IPS-15b (cell line): ENCODE data around the gene FAM228A.

Experiments used
- H3K27me3 ChIP-seq: one replicate; pipeline ENCODE4 v1.6.1; 2013; ENCODE audit warnings: low read length; ENCODE audit not compliant: control insufficient read depth, insufficient read depth
- H3K36me3 ChIP-seq: one replicate; pipeline ENCODE4 v1.6.1; 2013; ENCODE audit warnings: low read length; ENCODE audit not compliant: control insufficient read depth, insufficient read depth
- H3K4me1 ChIP-seq: one replicate; pipeline ENCODE4 v1.6.1; 2013; ENCODE audit warnings: mild to moderate bottlenecking, low read length; ENCODE audit not compliant: control insufficient read depth, insufficient read depth
- H3K4me3 ChIP-seq: one replicate; pipeline ENCODE4 v1.5.1; 2013; ENCODE audit warnings: low read depth, low read length
- H3K9ac ChIP-seq: one replicate; pipeline ENCODE4 v1.6.1; 2013; ENCODE audit warnings: low read depth, mild to moderate bottlenecking, low read length
- H3K9me3 ChIP-seq: one replicate; pipeline ENCODE4 v1.6.1; 2013; ENCODE audit warnings: mild to moderate bottlenecking, low read length; ENCODE audit not compliant: control insufficient read depth, insufficient read depth

Gene FAM228A

DNA sequence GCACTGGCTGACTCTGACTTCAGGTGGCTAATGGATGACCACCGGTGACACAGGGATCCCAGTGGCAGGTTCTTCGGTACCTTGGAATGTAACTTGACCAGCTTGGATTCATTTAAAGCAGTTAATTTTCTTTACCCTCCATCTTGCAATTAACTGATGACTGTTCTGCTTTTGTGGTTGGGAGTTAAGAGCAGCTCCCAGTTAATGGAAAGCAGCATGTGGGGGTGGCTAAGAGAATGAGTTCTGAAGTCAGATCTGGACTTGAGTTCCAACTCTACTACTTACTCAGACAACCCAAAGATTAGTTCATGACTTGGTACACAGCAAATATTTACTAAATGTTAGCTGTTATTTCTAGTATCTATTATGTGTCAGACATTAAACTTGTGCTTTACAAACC is 58.5 kb downstream of the FAM228A start:
- no peak overlapping the region for H3K4me3 ChIP-seq
- no peak overlapping the region for H3K9ac ChIP-seq
- H3K36me3 ChIP-seq: no peaks in the 10 kb centered on the region
- H3K4me1 ChIP-seq: no peaks in the 10 kb centered on the region
- no peaks in the 10 kb centered on the region for H3K9me3 ChIP-seq
- no peaks in the 10 kb centered on the region for H3K27me3 ChIP-seq

- no peak overlapping the region for H3K9ac ChIP-seq
- no peaks in the 10 kb centered on the region for H3K9me3 ChIP-seq
- H3K36me3 ChIP-seq: no peaks in the 10 kb centered on the region
- H3K4me1 ChIP-seq: no peaks in the 10 kb centered on the region
- H3K4me3 ChIP-seq: no peak overlapping the region
- H3K27me3 ChIP-seq: no peaks in the 10 kb centered on the region
Measured at GRCh38 chr2:24237313-24237712, 62.5 kb downstream of the FAM228A start.

DNA sequence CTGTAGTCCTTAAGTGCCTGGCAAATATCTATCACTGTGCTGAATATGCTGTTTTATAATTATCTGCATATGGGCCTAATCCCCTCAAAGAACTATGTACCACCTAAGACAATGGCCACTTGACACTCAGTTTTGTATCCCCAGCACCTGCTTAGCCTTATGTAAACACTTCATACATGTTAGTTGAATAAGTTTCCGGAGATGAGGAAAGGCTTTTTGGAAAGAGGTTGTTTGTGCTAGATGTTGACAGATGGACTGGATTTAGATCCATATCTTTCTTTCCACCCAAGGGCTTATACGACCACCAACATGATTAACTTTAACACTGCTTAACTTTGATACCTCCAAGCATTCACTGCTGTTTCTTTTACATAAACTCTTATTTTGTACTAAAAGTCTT is 63.3 kb downstream of the FAM228A start:
- H3K36me3 ChIP-seq: no peaks in the 10 kb centered on the region

GRCh38 chr2:24239553-24239952 is 64.7 kb downstream of the FAM228A start:
- Histone ChIP-seq H3K4me3 (no peak overlapping the region), H3K9me3 (no peaks in the 10 kb centered on the region), H3K4me1 (no peaks in the 10 kb centered on the region), H3K9ac (no peak overlapping the region), H3K27me3 (no peaks in the 10 kb centered on the region), H3K36me3 (no peaks in the 10 kb centered on the region)

More for the DNA sequence above, 63.3 kb downstream of the FAM228A start:
- H3K9me3 ChIP-seq: no peaks in the 10 kb centered on the region
- no peaks in the 10 kb centered on the region for H3K27me3 ChIP-seq
- no peaks in the 10 kb centered on the region for H3K4me1 ChIP-seq
- no peak overlapping the region for H3K4me3 ChIP-seq
- H3K9ac ChIP-seq: no peak overlapping the region
